Keratinocyte (primary cell): Measurements from ENCODE around the gene SULF2. TPM values are rescaled to one million over a fixed set of nuclear protein-coding genes. Genes with fewer than 3 reads are reported as not detected.

ENCODE experiments used
- DNase-seq: peaks from one replicate; pipeline ENCODE4 v3.0.0-alpha.2; 2011; ENCODE audit warnings: low read depth, missing footprints, low spot score
- FAIRE-seq: peaks from 2 replicates; lab custom pipeline; 2011; peaks lifted over from hg19 to GRCh38; lab: Jason Lieb, UNC
- H2AFZ ChIP-seq: 2 replicates; pipeline ENCODE4 v1.6.0; 2012; ENCODE audit warnings: low read length, control low read depth, inconsistent platforms; ENCODE audit not compliant: control insufficient read depth
- H3K27ac ChIP-seq: 2 replicates; pipeline ENCODE4 v1.5.1; 2011; ENCODE audit warnings: low read length; ENCODE audit not compliant: control insufficient read depth, insufficient read depth
- H3K27me3 ChIP-seq: 3 replicates; pipeline ENCODE4 v1.6.0; 2011; ENCODE audit warnings: low read length; ENCODE audit not compliant: control insufficient read depth, insufficient read depth; ENCODE audit errors: extremely low read depth
- H3K36me3 ChIP-seq, 2 experiments: 2 replicates in 1 of 2; 3 replicates in 1 of 2; pipeline ENCODE4 v1.5.1; 2011; ENCODE audit warnings: low read length in 2 of 2, mild to moderate bottlenecking in 1 of 2; ENCODE audit not compliant: control insufficient read depth in 2 of 2, insufficient read depth in 2 of 2; ENCODE audit errors: extremely low read depth in 1 of 2
- H3K4me1 ChIP-seq: 3 replicates; pipeline ENCODE4 v1.5.1; 2011; ENCODE audit warnings: low read length; ENCODE audit not compliant: control insufficient read depth, insufficient read depth; ENCODE audit errors: extremely low read depth
- H3K4me2 ChIP-seq: 3 replicates; pipeline ENCODE4 v1.6.0; 2011; ENCODE audit warnings: low read depth, low read length; ENCODE audit not compliant: control insufficient read depth, insufficient read depth; ENCODE audit errors: extremely low read depth
- H3K4me3 ChIP-seq, 3 experiments: fragments of 200-600 bp in 1 of 3; sonication (generic) in 1 of 3; 2 replicates in 2 of 3; 3 replicates in 1 of 3; pipeline ENCODE4 v1.5.1; 2011 to 2016; ENCODE audit warnings: low read length in 3 of 3, mild to moderate bottlenecking in 3 of 3, control low read depth in 2 of 3, inconsistent platforms in 1 of 3, low read depth in 1 of 3, mixed read lengths in 1 of 3, mixed run types in 1 of 3, moderate library complexity in 1 of 3; ENCODE audit not compliant: control insufficient read depth in 2 of 3, insufficient read depth in 2 of 3; ENCODE audit errors: extremely low read depth in 1 of 3
- H3K79me2 ChIP-seq: 2 replicates; pipeline ENCODE4 v1.6.0; 2012; ENCODE audit warnings: low read length; ENCODE audit not compliant: control insufficient read depth, insufficient read depth
- H3K9ac ChIP-seq: 3 replicates; pipeline ENCODE4 v1.6.0; 2011; ENCODE audit warnings: low read length; ENCODE audit not compliant: control insufficient read depth, insufficient read depth; ENCODE audit errors: extremely low read depth
- H3K9me1 ChIP-seq: 3 replicates; pipeline ENCODE4 v1.6.0; 2011; ENCODE audit warnings: low read length; ENCODE audit not compliant: control insufficient read depth, insufficient read depth; ENCODE audit errors: extremely low read depth
- H3K9me3 ChIP-seq: 2 replicates; pipeline ENCODE4 v1.5.1; 2012; ENCODE audit warnings: low read depth, low read length; ENCODE audit not compliant: control insufficient read depth
- H4K20me1 ChIP-seq: 3 replicates; pipeline ENCODE4 v1.6.0; 2011; ENCODE audit warnings: low read length; ENCODE audit not compliant: control insufficient read depth, insufficient read depth; ENCODE audit errors: extremely low read depth
- CTCF ChIP-seq, 3 experiments: IDR thresholded peaks in 1 of 3; conservative IDR thresholded peaks in 1 of 3; optimal IDR thresholded peaks in 1 of 3; 2 replicates in 2 of 3; 3 replicates in 1 of 3; pipeline versions ENCODE3 to v1.5.1; 2011; ENCODE audit warnings: low read length in 3 of 3, mild to moderate bottlenecking in 3 of 3, moderate library complexity in 2 of 3, control low read depth in 1 of 3, inconsistent platforms in 1 of 3; ENCODE audit not compliant: insufficient read depth in 2 of 3; ENCODE audit errors: extremely low read depth in 1 of 3
- EZH2 ChIP-seq: IDR thresholded peaks from one replicate; pipeline ENCODE4 v1.6.1; 2012; ENCODE audit warnings: inconsistent platforms, mild to moderate bottlenecking, low read length, moderate library complexity
- dilution Hi-C: fragments of 300-500 bp; cut with MboI; formaldehyde crosslinking; loops from one replicate; pipeline ENCODE4 v1.7.0; 2020; ENCODE audit warnings: low sequenced_read_pairs; ENCODE audit not compliant: extremely low pct_ligation_motif_present
- polyA plus RNA-seq, 5 experiments: library from polyadenylated mRNA; depleted of rRNA in 3 of 5; stranded (reverse) in 3 of 5; stranded (forward) in 1 of 5; unstranded in 1 of 5; fragments of >200 nt; gene quantifications; 1 replicate in 1 of 5; 2 replicates in 3 of 5; 3 replicates in 1 of 5; pipeline versions ENCODE4 v1.2.1 to v1.2.3, GENCODE V29; 2011 to 2012; ENCODE audit warnings: missing spikeins in 2 of 5, low read depth in 1 of 5, low replicate concordance in 1 of 5

SULF2 gene
- polyA plus RNA-seq, 1 donor (not counting 4 experiments of a cell fraction or from before 2014, with no cell fraction given) = 64.4 TPM

- Histone ChIP-seq H3K4me3 (no peak overlapping the region), H3K4me1 (no peaks in the 10 kb centered on the region), H3K9me1 (no peaks in the 10 kb centered on the region), H3K9me3 (no peaks in the 10 kb centered on the region), H3K4me2 (no peak overlapping the region), H3K36me3 (peaks cover 22 to 26% of the 10 kb centered on the region in 2 experiments), H3K27ac (no peak overlapping the region), H2AFZ (no peak overlapping the region), H3K9ac (no peak overlapping the region), H4K20me1 (peaks cover 3% of the 10 kb centered on the region), H3K27me3 (no peaks in the 10 kb centered on the region), H3K79me2 (peaks cover 58% of the 10 kb centered on the region)
- DNase-seq (no peak), FAIRE-seq (no peak)
- dilution Hi-C loops = no loop called here
- TF ChIP-seq EZH2 (no peak), CTCF (optimal IDR thresholded peaks at IDR 0.05 in 1 of 3, IDR thresholded peaks at IDR 0.05 in 1 of 3, conservative IDR thresholded peaks at IDR 0.05 in 1 of 3; ENCODE audit: extremely low read depth in 1 of 3, insufficient read depth in 2 of 3, low read length in 3 of 3) (no peak)
These were observed 45.0 kb downstream of the SULF2 start for GRCh38 chr20:47740121-47740861.

- dilution Hi-C loops = no loop called here
These were observed 47.4 kb downstream of the SULF2 start for GRCh38 chr20:47737923-47738322.

More at GRCh38 chr20:47737923-47738322, 47.4 kb downstream of the SULF2 start:
- TF ChIP-seq CTCF (optimal IDR thresholded peaks at IDR 0.05 in 1 of 3, IDR thresholded peaks at IDR 0.05 in 1 of 3, conservative IDR thresholded peaks at IDR 0.05 in 1 of 3; ENCODE audit: extremely low read depth in 1 of 3, insufficient read depth in 2 of 3, low read length in 3 of 3) = no peak
- no peak for TF ChIP-seq EZH2
- no peak overlapping the region for H2AFZ ChIP-seq
- H3K27me3 ChIP-seq = no peaks in the 10 kb centered on the region
- H3K36me3 ChIP-seq = peaks cover 16 to 26% of the 10 kb centered on the region in 2 experiments
- FAIRE-seq (no peak), DNase-seq (no peak)
- peaks cover 46% of the 10 kb centered on the region for H3K79me2 ChIP-seq
- H3K9me3 ChIP-seq = no peaks in the 10 kb centered on the region
- no peaks in the 10 kb centered on the region for H3K4me1 ChIP-seq
- H3K9me1 ChIP-seq = no peaks in the 10 kb centered on the region
- no peak overlapping the region for H3K4me3 ChIP-seq
- H3K27ac ChIP-seq = no peak overlapping the region
- no peak overlapping the region for H3K9ac ChIP-seq
- H4K20me1 ChIP-seq = peaks cover 3% of the 10 kb centered on the region
- H3K4me2 ChIP-seq = no peak overlapping the region
